Spleen (tissue), 11 donors: Measurements from ENCODE around the gene STRN4. TPM values are rescaled to one million over a fixed set of nuclear protein-coding genes. Genes with fewer than 3 reads are reported as not detected.

Experiments used
- DNase-seq: peaks from one replicate; pipeline ENCODE4 v3.0.0-alpha.2; 2020
- H3K27ac ChIP-seq, 8 donors: fragments of 200-600 bp; sonication (generic) in 7 of 8; 1 replicate in 4 of 8; 2 replicates in 4 of 8; pipeline versions ENCODE4 v1.5.0 to v1.8.0; 2016 to 2021; ENCODE audit warnings: inconsistent platforms in 4 of 8, mild to moderate bottlenecking in 4 of 8, moderate library complexity in 1 of 8
- H3K27me3 ChIP-seq, 7 donors: fragments of 200-600 bp; sonication (generic) in 6 of 7; replicated peaks in 1 of 7; 1 replicate in 4 of 7; 2 replicates in 3 of 7; pipeline versions ENCODE4 v1.5.0 to v1.8.0; 2016 to 2021; ENCODE audit warnings: inconsistent platforms in 3 of 7, mild to moderate bottlenecking in 1 of 7
- H3K36me3 ChIP-seq, 6 donors: fragments of 200-600 bp; sonication (generic) in 5 of 6; 1 replicate in 4 of 6; 2 replicates in 2 of 6; pipeline versions ENCODE4 v1.5.0 to v1.8.0; 2016 to 2021; ENCODE audit warnings: inconsistent platforms in 2 of 6
- H3K4me1 ChIP-seq, 6 donors: fragments of 200-600 bp; sonication (generic) in 5 of 6; 1 replicate in 3 of 6; 2 replicates in 3 of 6; pipeline versions ENCODE4 v1.5.0 to v1.8.0; 2016 to 2021; ENCODE audit warnings: inconsistent platforms in 3 of 6
- H3K4me3 ChIP-seq, 8 donors: fragments of 200-600 bp; sonication (generic) in 7 of 8; 1 replicate in 4 of 8; 2 replicates in 4 of 8; pipeline versions ENCODE4 v1.5.0 to v1.8.0; 2016 to 2021; ENCODE audit warnings: inconsistent platforms in 4 of 8, mild to moderate bottlenecking in 4 of 8, moderate library complexity in 2 of 8
- H3K9me3 ChIP-seq, 8 donors: fragments of 200-600 bp; sonication (generic) in 7 of 8; 1 replicate in 4 of 8; 2 replicates in 4 of 8; pipeline versions ENCODE4 v1.5.0 to v1.8.0; 2016 to 2021; ENCODE audit warnings: inconsistent platforms in 4 of 8
- CTCF ChIP-seq, 11 experiments: fragments of 200-600 bp in 7 of 11; fragments of 450-650 bp in 4 of 11; sonication (generic) in 4 of 11; IDR thresholded peaks in 8 of 11; conservative IDR thresholded peaks in 3 of 11; 1 replicate in 7 of 11; 2 replicates in 4 of 11; pipeline versions ENCODE4 v1.4.0 to v1.8.0; 2016 to 2021; ENCODE audit warnings: antibody characterized with exemption in 11 of 11, inconsistent platforms in 4 of 11, mild to moderate bottlenecking in 1 of 11
- POLR2A ChIP-seq, 3 donors: fragments of 450-650 bp; IDR thresholded peaks; one replicate each; pipeline ENCODE4 v1.5.1; 2017; ENCODE audit warnings: antibody characterized with exemption in 3 of 3, mild to moderate bottlenecking in 1 of 3
- POLR2AphosphoS5 ChIP-seq, 3 donors: sonication (generic); formaldehyde crosslinking; IDR thresholded peaks; one replicate each; pipeline ENCODE4 v1.5.1; 2017; ENCODE audit warnings: antibody characterized with exemption in 3 of 3
- WGBS, 5 donors: extraction: QIAGEN DNeasy Blood & Tissue Kit in 3 of 5; methylation state at CpG; one replicate each; pipeline versions ENCODE4 v1.1.5 to v1.1.7; 2013 to 2018; 5-methylcytosine and 5-hydroxymethylcytosine counted together
- intact Hi-C: fragments of 100-400 bp; cut with DNase I; formaldehyde crosslinking; loops from one replicate; pipeline ENCODE4 v1.15.0; 2023; ENCODE audit warnings: low total_unique reads
- polyA plus RNA-seq, 3 donors: library from polyadenylated mRNA; stranded (reverse); fragments of 200-250 nt; gene quantifications; one replicate each; pipeline ENCODE4 v1.2.1, GENCODE V29; 2013
- total RNA-seq, 7 donors: library from RNA; depleted of rRNA in 3 of 7; stranded (reverse); fragments of >200 nt in 3 of 7; fragmentation: NEBNext Ultra II Directional in 4 of 7; extraction: Animal tissue kit (Norgen Biotek cat#: 25700) in 4 of 7; gene quantifications; one replicate each; pipeline versions ENCODE4 v1.1.0 to v1.2.1, GENCODE V29; 2016 to 2021
- donor health status: healthy with polysubstance abuse.
- donor health status: DM: no; HTN: no; CAD: no; lungs with moderate emphysema.
- donor health status: DM: no; HTN: no; CAD: no.
- donor health status: Bipolar disorder and iron deficiency.
- donor health status: healthy.
- donor health status: DM: no; HTN: no; CAD: no.
- donor health status: DM: yes; HTN: yes; CAD: no.

The STRN4 gene
- total and polyA plus RNA-seq, 10 donors: 28.2 to 143 (median 96.6) TPM

GRCh38 chr19:46717034-46717715 is 29.1 kb downstream of the STRN4 start, which contains the start of gene PRKD2:
TSS of gene PRKD2 (minus strand) at chr19:46717114. CDS start at chr19:46716370, 744 bp downstream.
- no peaks in the 10 kb centered on the region for H3K27me3 ChIP-seq
- H3K27ac ChIP-seq: peak within 1 kb of the TSS; percentile 87 to 98 (median 96)
- H3K4me3 ChIP-seq: peak within 1 kb of the TSS; percentile 55 to 93 (median 77)
- peak; percentile 97 for DNase-seq
- H3K4me1 ChIP-seq: peaks cover 46 to 93% (median 85%) of the 10 kb centered on the region in 6 donors
- intact Hi-C loops: no loop called here
- 0 to 2% (median 1%) methylated on average over 18 to 52 of the region's 52 CpGs for WGBS, 5 donors
- H3K36me3 ChIP-seq: peaks cover 0 to 46% (median 31%) of the 10 kb centered on the region in 6 donors
- TF ChIP-seq POLR2A (IDR thresholded peaks at IDR 0.05) (no peak), CTCF (IDR thresholded peaks at IDR 0.05 in 8 of 11, conservative IDR thresholded peaks at IDR 0.05 in 3 of 11) (peak in 2 of 11 experiments; percentile 7 to 11), POLR2AphosphoS5 (IDR thresholded peaks at IDR 0.05) (peak; percentile 81 to 89 (median 85))
- H3K9me3 ChIP-seq: no peaks in the 10 kb centered on the region

DNA sequence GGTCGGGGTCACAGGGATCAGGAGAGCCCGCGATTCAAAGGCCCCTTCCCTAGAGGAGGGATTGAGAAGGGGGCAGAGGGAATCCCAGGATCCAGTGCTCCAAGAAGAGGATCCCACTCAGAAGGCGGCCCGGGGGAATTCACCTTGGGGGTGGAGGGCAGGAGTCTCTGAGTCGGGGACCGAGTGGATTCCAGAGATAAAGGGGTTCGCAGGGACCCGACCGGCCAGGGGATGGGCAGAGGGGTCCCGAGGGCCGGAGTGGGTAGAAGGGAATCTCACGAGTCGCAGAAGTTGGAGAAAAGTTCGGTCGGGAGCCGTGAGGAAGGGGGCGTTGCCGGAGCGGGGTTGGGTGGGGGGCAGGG is 29.6 kb downstream of the STRN4 start:
- WGBS, 5 donors: 0 to 1% (median 0%) methylated on average over 19 to 20 of the region's 20 CpGs
- H3K4me3 ChIP-seq: peak overlapping the region; percentile 55 to 93 (median 77)
- H3K36me3 ChIP-seq: peaks cover 0 to 46% (median 31%) of the 10 kb centered on the region in 6 donors
- peaks cover 45 to 93% (median 83%) of the 10 kb centered on the region in 6 donors for H3K4me1 ChIP-seq
- intact Hi-C loops: no loop called here
- TF ChIP-seq CTCF (IDR thresholded peaks at IDR 0.05 in 8 of 11, conservative IDR thresholded peaks at IDR 0.05 in 3 of 11) (no peak), POLR2A (IDR thresholded peaks at IDR 0.05) (no peak), POLR2AphosphoS5 (IDR thresholded peaks at IDR 0.05) (no peak)
- H3K27me3 ChIP-seq: no peaks in the 10 kb centered on the region
- DNase-seq: no peak
- peak overlapping the region; percentile 87 to 98 (median 96) for H3K27ac ChIP-seq
- no peaks in the 10 kb centered on the region for H3K9me3 ChIP-seq

DNA sequence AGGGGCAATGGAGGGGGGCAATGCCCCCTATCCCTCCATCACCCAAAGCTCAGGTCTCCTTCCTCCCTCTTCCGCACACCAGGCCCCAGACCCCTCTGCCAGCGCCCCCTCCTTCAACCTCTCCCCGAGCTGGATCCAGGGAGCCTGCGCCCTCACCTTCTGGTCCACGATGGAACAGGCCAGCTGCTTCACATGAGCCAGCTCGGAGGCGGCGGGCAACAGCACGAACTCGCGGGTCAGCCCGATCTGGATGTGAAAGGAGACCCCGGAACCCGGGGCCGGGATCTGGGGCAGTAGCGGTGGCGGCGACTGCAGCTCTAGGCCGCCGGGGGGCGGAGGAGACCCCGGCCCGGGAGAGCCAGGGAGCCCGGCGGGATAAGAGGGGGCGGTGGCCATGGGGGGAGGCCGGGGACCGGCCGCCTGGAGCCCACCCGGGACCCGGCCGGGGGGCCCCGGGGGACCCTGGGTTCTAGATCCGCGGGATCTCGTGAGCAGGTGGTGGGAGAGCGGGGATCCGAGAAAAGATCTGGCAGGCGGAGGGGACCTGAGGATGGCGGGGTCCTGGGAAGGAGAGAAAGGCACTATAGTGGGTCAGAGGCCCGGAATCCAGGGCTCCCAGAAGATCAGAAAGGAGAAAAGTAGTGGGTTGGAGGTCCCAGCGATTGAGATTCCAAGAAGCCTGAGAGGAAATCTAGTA is 30.1 kb downstream of the STRN4 start:
- Histone ChIP-seq H3K4me1 (peaks cover 45 to 93% (median 77%) of the 10 kb centered on the region in 6 donors), H3K27ac (peak overlapping the region; percentile 87 to 98 (median 96)), H3K36me3 (peaks cover 0 to 46% (median 28%) of the 10 kb centered on the region in 6 donors), H3K27me3 (no peaks in the 10 kb centered on the region), H3K4me3 (peak overlapping the region; percentile 55 to 93 (median 77)), H3K9me3 (no peaks in the 10 kb centered on the region)
- intact Hi-C loops: no loop called here
- peak; percentile 87 for DNase-seq
- 0 to 1% (median 1%) methylated on average over 18 to 42 of the region's 42 CpGs for WGBS, 5 donors
- peak in 1 of 3 donors; percentile 48 for TF ChIP-seq POLR2AphosphoS5 (IDR thresholded peaks at IDR 0.05)
- peak in 1 of 11 experiments; percentile 17 for TF ChIP-seq CTCF (IDR thresholded peaks at IDR 0.05 in 8 of 11, conservative IDR thresholded peaks at IDR 0.05 in 3 of 11)
- TF ChIP-seq POLR2A (IDR thresholded peaks at IDR 0.05): no peak

DNA sequence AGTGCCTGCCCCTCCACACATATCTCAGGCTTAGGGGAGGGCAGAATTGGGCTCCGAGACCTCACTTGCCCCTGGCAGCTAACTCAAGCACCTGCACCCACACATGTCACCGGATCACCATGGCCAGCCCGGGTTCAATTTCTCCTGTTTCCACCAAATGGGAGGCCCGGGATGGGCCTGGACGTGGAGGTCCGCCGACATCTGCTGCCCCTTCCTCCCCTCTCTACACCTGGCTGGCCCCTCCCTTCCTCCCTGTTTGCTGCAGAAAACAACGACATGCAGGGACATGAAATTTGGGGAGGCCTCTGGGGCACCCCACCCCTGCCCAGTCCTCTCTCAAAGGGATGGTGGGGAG is 30.7 kb downstream of the STRN4 start:
- H3K4me1 ChIP-seq: peaks cover 45 to 93% (median 74%) of the 10 kb centered on the region in 6 donors
- no peaks in the 10 kb centered on the region for H3K9me3 ChIP-seq
- intact Hi-C loops: no loop called here
- H3K36me3 ChIP-seq: peaks cover 0 to 46% (median 28%) of the 10 kb centered on the region in 6 donors
- H3K4me3 ChIP-seq: peak overlapping the region; percentile 55 to 93 (median 77)
- whole genome bisulfite sequencing, 5 donors: 4 to 16% (median 12%) methylated on average over 8 of the region's 8 CpGs
- no peaks in the 10 kb centered on the region for H3K27me3 ChIP-seq
- TF ChIP-seq POLR2A (IDR thresholded peaks at IDR 0.05): no peak
- TF ChIP-seq CTCF (IDR thresholded peaks at IDR 0.05 in 8 of 11, conservative IDR thresholded peaks at IDR 0.05 in 3 of 11): no peak
- peak in 1 of 3 donors; percentile 9 for TF ChIP-seq POLR2AphosphoS5 (IDR thresholded peaks at IDR 0.05)
- peak; percentile 77 for DNase-seq
- H3K27ac ChIP-seq: peak overlapping the region; percentile 87 to 98 (median 96)
